HK-2 (cell line): ENCODE results near the gene KIF5A.
A peak's percentile ranks its signal among the peaks of the same experiment; 100 is the strongest.

Experiments
- DNase-seq: peaks from one replicate; pipeline ENCODE4 v3.0.0-alpha.2; 2018; ENCODE audit not compliant: unreplicated experiment

KIF5A gene

GRCh38 chr12:57620245-57620935 is 70.5 kb downstream of the KIF5A start:
- no peak for DNase-seq

DNA sequence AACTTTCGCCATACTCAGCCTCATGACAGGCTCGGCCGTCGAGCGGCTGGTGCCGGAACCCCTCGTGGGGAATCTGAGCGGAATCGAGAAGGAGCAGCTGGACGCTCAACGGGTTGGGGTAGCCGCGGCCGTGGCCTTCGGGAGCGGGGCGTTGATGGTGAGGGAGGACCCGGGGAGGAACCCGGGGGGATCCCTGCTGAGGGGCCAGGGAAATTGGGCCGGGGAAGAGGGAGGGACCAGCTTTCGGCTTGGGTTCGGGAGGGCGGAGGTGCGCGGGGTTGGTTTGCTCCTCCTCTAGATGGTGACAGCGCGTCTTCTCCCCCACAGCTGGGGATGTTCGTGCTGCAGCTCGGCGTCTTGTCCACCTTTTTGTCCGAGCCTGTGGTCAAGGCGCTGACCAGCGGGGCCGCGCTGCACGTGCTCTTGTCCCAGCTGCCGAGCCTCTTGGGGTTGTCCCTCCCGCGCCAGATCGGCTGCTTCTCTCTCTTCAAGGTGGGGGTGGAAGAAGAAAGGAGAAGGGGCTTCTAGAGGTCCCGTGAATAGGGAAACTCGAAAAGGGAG is 71.2 kb downstream of the KIF5A start:
- no peak for DNase-seq

DNA sequence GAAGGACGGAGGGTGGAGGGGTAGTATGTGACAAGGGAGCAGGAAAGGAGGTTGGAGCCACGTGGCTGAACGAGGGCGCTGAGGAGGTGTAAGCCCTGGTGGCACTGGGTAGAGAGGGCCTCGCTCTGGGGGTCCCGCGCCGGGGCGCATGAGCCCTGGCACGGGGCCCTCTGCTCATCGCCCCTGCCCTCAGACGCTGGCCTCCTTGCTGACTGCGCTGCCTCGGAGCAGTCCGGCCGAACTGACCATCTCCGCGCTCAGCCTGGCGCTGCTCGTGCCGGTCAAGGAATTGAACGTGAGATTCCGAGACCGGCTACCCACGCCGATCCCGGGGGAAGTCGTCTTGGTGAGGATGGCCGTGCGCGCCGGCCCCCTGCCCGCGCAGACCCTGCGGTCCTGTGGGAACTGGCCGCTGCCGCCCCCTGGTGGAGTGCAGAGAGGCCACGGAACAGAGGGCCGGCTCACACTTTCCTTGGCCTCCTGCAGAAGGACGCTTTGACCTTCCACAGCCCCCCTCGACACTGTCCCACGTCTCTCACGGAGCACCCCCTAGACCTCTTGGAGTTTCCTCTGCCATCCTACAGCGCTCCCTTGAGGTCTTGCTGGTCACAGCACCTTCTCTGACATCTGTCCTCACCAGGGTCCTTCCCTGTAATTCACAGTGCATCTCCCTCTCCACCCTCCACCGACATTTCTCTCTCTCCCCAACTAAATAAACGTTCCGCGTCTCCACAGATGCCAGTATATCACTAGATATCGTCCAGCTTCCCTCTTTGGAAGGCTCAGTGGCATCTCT is 71.9 kb downstream of the KIF5A start:
- peak; percentile 62 for DNase-seq

DNA sequence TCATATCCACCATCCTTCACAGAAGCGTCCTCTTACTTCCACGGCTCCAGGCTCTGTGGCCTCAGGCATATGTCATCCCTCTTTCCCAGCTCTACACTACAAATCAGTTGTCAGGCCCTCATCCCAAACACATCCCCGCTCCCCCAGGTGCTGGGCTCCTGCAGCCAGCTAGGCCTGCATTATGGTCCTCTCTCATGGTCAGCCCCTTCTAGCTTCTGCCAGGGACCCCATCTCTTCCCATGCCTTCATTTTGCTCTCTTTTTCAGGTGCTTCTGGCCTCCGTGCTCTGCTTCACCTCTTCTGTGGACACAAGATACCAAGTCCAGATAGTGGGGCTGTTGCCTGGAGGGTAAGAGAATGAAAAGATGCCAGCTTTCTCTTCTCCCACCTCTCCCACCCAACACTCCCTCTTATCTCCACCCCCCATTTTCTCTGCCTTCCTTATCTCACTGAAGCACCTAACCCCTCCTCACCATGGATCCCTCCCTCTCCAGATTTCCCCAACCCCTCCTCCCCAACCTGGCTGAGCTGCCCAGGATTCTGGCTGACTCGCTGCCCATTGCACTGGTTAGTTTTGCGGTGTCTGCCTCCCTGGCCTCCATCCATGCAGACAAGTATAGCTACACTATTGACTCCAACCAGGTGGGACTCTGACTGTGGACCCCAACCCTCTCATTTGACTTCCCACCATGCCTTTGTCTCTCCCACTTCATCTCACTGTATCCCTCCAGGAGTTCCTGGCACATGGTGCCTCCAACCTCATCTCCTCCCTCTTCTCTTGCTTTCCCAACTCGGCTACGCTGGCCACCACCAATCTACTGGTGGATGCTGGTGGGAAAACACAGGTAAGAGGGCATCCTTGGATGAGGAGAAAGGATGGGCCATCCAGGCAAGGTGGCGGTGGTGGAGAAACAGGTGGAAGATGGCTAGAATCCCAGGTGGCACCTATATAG is 72.7 kb downstream of the KIF5A start:
- DNase-seq: no peak

DNA sequence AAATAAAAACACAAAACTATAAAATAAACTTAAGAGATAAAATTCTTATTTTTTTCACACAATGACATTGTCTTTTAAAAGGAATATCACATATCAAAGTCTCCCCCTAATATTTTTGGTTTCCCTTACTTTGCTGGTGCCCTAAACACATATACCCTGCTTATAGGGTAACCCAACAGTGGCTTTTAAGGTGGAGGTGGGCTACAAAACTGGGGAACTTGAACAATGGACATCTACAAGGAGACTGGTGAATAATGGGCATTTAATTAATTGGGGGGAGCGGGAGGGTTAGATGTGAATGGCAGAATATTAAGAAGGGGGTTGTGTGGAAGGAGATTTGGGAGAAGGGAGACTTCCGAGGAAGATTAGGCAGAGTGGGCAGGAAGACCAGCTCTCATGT is 73.5 kb downstream of the KIF5A start:
- no peak for DNase-seq

- no peak for DNase-seq
These were observed 74.1 kb downstream of the KIF5A start for GRCh38 chr12:57623811-57624390.

- DNase-seq: no peak
These were observed 74.8 kb downstream of the KIF5A start for GRCh38 chr12:57624441-57625220.

DNA sequence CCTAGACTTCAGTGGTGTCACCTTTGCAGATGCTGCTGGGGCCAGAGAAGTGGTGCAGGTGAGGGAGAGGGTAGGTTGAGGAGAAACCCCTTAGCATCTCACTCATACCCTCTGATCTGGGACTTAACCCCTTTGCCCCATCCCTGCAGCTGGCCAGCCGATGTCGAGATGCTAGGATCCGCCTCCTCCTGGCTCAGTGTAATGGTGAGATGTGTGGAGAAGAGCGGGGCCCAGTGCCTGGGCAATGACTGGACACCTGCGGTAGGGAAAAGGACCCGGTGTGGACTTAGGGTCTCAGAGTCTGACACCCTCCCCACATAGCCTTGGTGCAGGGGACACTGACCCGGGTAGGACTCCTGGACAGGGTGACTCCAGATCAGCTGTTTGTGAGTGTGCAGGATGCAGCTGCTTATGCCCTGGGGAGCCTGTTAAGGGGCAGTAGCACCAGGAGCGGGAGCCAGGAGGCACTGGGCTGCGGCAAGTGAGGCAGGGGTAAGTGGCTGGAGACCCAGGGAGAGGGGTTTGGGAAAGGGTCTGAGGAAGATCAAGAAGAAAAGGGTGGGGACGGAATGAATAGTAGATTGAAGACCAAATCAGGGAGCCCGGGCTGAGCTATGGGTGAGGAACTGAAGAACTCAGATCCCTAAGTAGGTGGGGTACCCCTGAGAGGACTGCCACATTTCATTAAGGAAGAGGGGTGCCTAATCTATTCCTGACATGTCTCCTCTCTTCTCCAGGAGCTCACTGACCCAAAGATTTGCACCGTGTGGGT is 75.6 kb downstream of the KIF5A start:
- DNase-seq: no peak

DNA sequence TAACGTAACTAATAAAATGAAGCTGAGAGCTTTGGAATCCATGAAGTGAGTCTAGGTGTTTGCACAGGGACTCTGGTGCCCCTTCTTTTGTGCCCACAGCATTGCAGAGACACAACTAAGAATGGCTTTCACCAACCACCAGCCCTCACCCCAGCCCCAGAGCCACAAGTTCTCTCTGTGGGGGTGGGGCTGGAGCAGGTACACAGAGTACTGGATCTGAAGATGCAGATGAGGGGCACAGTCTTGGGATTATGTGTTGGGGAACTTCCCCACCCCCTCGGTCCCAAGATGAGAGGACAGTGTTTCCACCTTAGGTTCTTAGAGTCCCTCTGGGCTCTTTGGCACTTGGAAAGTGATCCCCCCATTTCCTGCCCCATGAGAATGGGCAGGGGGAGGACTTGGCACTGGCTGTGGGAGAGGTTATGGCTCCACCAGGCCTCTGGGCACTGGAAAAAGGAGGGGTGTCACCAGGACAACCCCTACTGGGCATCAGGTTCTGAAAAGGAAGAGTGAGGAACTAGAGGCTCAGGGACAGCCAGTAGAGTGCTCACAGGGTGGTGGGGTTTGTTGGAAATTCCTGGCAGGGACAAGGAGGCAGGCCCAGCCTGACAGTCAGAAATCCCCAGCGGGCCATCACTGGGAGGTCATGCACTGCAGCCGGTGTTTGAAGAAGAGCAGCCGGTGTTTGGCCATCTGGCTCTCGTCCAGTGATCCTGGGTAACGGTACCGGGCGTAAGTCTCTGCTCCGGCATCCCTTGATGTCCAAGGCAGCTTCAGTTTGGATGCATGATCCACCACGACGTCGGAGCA is 76.5 kb downstream of the KIF5A start:
- DNase-seq: no peak

GRCh38 chr12:57626921-57627445 is 77.1 kb downstream of the KIF5A start:
- DNase-seq: no peak

DNA sequence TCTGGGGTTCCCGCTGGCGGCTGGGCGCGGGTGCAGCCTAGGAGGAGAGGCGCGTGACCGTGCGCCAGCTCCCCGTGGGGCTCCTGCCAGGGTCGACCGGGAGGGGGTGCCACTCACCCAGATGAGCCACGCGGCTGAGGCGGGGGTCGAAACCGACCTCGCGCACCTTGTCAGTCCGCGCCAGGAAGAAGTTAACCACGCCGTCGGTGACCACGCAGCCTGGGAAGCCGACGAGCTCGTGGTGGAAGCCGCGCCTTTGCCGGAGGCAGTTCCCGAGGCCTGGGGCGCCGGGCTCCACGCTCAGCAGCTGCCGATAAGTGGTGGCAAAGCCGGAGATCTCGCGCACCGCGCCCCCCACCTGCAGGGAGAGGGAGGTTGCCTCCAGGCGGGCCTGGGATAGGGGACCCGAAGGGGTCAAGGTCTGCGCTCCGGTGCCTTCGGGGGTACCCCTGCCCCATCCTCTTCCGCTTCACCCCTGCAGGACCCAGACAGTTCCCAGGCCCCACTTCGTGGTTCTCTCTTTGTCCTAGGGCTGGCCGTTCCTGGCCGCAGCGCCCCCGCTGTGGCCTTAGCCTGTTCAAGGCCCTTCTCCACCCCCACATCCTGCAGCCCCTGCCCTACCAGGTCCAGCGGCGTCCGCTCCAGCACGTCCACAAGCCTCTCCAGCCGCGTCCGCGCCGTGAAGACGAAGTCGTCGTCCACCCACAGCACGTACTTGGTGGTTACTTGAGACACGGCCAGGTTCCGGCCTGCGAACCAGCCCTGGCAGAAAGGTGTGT is 77.8 kb downstream of the KIF5A start:
- no peak for DNase-seq

GRCh38 chr12:57628280-57629191 is 78.7 kb downstream of the KIF5A start:
- DNase-seq: no peak

- DNase-seq: no peak
These were observed 80.1 kb downstream of the KIF5A start for GRCh38 chr12:57629897-57630471.

DNA sequence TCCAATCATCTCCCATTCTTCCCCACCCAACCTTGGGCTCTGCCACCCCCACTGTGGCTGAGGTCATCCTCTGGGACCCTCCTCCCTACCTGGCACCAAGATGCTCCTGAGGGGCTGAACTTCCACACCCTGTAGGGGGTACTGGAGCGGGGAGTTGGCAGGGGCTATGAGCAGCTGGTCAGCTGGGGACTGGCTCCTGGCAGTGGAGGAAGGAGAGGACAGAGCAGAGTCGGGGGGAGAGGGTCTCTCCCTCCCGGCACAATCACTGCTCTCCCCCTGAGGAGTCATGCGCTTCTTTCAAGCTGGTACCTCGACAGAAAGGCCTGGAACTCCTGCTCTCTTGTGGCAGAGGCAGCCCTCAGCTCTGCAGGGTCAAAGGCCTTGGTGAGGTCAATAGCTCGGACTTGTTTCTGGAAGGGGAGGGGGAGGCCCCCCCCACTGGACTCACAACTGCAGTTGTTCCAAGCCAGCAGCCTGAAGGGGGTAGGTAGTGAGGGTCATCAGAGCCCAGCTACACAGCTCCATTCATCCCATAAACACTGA is 81.1 kb downstream of the KIF5A start:
- DNase-seq: no peak

DNA sequence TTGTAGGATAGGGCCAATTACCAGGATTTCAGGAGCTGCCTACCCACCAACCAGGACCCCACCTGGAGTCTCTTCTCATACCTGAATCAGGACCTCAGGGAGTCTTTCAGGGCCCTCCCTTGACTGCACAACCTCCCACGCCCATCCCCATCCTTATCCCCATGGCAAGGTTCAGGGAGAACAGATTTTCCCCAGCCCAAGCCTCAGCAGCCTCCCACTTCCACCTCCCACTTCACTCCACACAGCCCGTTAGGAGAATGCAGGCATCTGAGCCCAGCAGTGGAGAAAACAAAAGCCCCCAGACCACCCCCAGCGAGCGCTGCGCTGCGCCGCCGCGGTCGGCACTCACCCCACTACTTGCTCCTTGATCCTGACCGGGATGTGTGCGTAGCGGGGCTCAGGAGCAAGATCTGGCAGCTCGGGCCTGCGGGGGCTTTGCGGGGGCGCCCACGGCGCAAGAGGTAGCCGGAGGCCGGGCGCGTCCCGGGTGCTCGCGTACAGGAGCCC is 81.8 kb downstream of the KIF5A start:
- DNase-seq: no peak
